HG03196 (cell line): ENCODE data around the gene EEPD1.

ENCODE experiments used
- ATAC-seq: cut with Tn5 transposase; IDR thresholded peaks from one replicate; pipeline ENCODE4 v1.9.1; 2021; ENCODE audit not compliant: unreplicated experiment

EEPD1 gene

DNA sequence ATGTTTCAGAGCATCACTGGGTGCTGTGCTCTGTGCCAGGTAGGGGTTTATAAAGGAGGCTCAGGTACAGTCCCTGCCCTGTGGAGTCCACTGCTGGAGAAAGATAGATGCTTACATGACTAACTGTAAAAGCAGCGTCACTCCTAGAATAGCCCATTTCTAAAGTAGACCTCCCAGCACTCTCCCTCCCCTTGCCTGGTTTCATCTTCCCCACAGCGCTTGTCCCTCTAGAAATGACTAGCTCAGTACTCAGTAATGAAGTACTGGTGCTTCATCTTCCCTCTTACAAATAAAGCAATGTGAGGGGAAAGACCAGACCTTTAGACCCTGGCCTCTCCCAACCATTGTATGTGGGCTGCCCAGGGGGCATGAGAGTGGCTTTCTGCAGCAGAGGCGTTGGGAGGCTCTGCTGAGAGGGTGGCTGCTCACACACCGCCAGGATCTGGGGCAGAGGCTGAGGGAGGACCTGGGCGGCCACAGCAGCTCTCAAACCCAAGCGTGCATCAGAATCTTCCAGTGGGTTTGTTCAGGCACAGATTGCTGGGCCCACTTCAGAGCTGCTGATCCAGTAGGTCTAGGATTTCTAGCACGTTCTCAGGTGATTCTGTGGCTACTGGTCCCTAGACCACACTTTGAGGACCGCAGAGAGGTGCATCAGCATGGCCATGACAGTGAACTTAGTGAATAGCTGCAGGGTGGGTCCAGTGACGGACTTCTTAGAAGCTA is 126.3 kb downstream of the EEPD1 start:
- peak; percentile 71 for ATAC-seq

GRCh38 chr7:36279926-36280315 is 126.9 kb downstream of the EEPD1 start:
- no peak for ATAC-seq

GRCh38 chr7:36280840-36281812 is 128.1 kb downstream of the EEPD1 start:
- ATAC-seq: no peak

DNA sequence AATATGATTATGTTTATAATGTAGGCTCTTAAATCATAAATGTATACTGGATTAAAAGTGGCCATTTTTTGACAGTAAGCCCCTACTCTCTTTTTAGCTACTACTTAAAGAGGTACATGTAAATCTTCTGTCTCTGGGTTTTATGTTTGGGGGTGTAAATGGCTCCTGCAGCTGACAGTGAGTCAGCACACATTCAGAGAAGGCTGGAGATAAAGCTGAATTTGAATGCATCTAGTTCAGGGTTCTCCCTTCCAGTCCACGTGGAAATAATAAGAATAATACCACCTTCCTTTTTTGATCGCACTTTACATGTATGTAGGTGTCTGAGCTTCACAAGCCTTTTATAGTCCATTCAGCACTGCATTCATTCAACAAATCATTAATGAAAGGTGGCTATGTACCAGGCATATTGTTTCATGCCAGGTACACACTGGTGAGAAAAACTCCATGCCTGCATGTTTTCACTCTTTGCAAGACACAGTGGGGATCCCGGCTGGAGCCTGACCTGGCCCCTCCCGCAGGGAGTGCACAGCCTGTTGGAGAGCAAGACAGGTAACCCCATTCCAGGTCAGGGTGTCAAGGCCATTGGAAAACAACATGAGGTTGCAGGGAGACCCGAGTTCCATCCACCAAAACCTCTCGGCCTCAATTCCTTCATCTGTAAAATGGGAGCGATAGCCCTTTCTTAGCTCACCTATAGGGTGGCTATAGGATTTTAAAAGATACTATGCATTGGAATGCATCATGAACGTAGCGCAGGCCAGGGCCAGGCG is 129.1 kb downstream of the EEPD1 start:
- no peak for ATAC-seq

- no peak for ATAC-seq
Measured at GRCh38 chr7:36283181-36283580, 130.1 kb downstream of the EEPD1 start.

DNA sequence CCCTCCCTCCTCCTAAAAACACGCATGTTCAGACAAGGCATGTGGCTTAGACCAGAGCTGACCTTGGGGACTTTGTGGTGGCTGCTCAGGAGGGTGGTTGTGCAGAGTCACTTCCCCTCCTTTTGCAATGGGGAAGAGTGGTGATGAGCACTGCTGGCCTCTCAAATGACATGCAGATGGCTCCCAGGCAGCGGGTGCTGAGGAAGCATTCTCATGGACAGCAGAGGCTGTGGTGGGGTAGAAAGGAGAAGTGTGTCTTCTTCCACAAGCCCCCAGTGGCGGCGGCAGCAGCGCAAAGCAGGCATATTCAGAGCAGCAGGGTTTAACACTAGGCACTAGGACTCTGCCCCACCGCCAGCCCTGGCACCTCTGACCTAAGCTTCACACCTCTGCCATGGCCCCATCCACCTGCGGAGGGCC is 130.7 kb downstream of the EEPD1 start:
- ATAC-seq: peak; percentile 41

DNA sequence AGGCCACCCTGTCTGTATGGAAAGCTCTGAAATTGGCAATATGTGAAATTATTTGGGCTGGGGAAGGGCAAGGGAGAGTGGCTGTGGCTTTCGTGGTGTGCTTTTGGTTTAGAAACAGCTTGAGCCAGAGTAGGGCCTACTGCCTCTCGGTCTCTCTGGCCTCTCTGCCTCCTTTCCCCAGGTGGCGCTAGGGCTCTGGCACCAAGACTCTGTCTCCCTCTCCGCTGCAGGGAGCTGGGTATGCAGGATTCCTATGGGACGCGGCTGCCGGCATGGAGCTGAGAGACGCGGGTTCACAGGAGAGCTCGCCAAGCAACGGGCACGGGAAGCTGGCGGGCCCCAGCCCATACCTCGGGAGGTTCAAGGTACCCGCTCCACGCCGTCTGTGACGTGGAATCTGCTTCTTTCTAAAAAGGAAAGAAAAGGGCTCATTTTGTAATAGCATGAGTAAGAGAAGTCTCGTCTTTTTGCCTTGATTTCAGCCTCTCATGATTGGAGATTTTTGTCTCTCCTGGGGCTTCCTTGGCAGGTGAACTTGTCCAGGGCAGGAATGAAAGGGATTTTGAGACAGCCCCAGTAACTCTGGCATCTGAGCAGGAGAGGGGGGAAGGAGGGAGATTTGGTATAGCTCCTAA is 131.5 kb downstream of the EEPD1 start:
- ATAC-seq: no peak

DNA sequence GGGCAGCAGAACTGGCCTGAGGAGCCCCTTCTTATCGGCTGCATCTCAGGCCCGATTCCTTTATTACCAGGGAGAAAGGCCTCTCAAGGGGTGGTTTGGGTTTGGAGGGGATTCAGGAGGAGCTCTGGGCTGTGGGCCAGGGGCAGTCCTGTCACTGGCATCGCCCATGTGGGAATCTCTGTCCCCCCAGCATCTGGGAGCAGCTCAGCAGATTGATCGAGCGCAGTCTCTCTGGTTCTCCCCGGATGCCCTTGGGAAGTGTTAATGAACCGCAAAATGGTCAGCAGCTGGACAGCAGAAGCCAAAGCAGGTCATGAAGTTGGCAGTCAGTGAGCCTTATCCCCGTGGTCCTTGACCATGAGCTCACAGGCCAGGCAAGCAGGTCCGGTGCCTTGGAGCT is 132.2 kb downstream of the EEPD1 start:
- ATAC-seq: no peak

- ATAC-seq: no peak
Measured at GRCh38 chr7:36286226-36286625, 133.2 kb downstream of the EEPD1 start.

GRCh38 chr7:36286688-36287087 is 133.6 kb downstream of the EEPD1 start:
- ATAC-seq: no peak

- ATAC-seq: peak; percentile 32
Measured at GRCh38 chr7:36287371-36288241, 134.6 kb downstream of the EEPD1 start.

- no peak for ATAC-seq
Measured at GRCh38 chr7:36288501-36288900, 135.4 kb downstream of the EEPD1 start.

DNA sequence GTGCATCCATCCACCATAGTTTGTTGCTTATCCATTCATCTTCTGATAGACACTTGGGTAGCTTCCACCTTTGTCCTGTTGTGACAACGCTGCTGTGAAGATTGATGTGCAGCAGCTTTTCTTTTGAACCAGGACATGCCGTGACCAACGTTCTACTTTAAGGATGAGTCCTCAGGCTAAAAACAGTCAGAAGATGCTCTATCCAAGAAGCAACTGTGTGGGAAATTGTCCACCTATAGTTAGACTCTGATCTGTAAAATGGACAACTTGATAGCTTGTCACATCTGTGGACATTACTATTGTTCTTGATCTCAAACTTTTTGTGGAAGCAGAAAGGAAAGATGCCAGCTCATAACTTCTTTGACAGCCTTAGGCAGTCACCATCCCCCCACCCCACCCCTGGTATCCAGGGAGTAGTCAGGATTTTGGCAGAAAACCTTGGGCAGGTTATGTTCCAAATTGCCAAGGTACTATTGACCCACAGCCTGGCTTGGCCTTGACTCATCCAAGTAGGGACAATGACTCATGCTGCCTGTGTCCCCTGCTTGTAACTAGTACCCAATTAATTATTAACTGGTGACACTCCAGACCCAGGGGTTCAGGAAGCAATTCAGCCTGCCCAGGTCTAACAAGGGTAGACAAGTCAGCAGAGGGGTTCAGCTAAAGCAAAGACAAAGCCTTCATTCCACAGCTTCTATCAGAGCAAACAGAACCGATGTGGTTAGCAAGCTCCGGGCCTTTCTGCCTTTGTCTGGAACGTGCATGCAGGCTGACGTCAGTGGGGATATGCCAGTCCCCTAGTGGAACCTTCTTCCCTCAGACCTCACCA is 137.0 kb downstream of the EEPD1 start:
- ATAC-seq: no peak

- ATAC-seq: no peak
Measured at GRCh38 chr7:36291387-36292316, 138.6 kb downstream of the EEPD1 start.

DNA sequence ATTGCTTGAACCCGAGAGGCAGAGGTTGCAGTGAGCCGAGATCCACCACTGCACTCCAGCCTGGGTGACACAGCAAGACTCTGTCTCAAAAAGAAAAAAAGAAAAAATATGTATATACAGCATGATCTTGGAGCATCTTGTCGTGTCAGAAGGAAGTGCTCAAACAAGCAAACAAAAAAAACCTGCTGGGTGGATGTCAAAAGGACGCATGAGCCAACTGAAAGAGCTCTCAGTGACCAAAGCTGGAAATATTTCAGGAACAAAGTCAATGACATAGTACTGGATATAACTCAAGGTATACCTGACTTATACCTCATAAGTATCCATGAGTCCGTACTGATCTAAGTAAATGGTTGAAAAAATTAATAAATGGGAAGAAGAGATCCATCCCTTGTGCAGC is 142.0 kb downstream of the EEPD1 start:
- no peak for ATAC-seq

GRCh38 chr7:36296284-36296683 is 143.2 kb downstream of the EEPD1 start:
- no peak for ATAC-seq

GRCh38 chr7:36297364-36298009 is 144.4 kb downstream of the EEPD1 start:
- ATAC-seq: no peak
